HG02973 (cell line): ENCODE data around the gene SGIP1.

Experiments
- ATAC-seq: cut with Tn5 transposase; IDR thresholded peaks from one replicate; pipeline ENCODE4 v1.9.1; 2021; ENCODE audit warnings: moderate library complexity; ENCODE audit not compliant: unreplicated experiment

SGIP1 gene

GRCh38 chr1:66520655-66521054 is 13.3 kb upstream of the SGIP1 start:
- ATAC-seq, result no peak

DNA sequence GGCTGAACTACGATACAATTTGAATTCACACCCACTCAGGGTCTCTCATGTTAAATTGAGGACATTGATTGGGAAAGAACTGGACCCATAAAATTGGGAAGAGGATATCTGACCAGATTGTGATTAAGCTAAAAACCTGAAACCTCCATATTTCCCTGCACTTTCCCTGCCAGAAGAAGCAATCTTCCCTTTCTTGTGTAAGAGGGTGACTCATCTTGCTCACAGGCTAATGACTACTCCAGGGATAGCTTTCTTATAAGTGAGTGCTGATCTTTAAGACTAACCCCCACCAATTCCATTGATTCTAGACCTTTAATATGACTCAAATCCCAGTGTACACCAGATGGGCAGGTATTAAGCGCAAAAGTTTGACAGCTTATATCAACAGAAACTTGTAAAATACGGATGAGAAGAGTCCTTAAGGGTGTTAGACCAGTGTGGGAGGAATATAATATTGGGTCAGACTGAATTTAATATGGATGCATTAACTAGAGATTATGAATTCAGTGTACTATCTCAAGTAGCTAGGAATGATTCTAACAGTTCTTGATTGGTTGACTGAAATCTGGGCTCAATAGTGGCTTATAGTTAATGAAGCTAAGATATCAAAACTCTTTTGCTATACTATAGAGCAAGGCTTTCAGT is 12.1 kb upstream of the SGIP1 start:
- ATAC-seq, result no peak

GRCh38 chr1:66523562-66523961 is 10.4 kb upstream of the SGIP1 start:
- no peak for ATAC-seq

DNA sequence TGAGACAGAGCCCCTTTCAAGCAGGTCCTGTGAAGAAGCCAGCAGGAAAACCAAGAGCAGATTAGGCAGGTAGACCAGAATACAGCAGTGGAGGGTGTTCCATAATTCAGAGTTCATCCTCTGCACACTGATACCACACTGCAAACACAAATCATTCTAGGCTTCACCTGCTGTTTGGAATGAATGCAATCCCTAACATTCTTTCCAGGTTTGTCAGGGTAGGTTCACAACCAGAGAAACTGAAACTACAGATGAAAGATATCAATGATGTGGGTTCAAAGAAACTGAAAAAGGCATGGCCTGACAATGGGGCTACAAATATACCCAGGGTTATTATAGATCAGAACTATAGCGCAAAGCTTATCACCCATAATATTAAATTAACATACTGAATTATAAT is 8.9 kb upstream of the SGIP1 start:
- no peak for ATAC-seq

DNA sequence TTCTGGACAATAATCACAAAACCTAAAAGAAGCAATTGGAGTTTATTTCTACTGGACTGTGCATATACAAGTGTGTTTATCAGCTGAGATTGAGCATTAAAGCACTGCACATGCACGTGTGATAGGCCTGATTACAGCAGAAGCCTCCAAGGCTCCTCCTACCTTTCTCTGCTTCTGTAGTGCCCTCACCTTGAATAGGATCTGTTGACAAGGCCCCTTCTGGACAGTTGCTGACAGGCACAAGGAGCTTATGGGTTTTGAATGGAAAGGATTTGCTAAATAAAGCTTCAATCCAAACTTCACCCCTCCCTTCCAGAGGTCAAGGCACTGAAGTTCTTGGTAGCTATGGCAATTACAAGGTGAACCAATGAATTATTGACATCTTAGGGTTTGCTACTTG is 7.9 kb upstream of the SGIP1 start:
- no peak for ATAC-seq

DNA sequence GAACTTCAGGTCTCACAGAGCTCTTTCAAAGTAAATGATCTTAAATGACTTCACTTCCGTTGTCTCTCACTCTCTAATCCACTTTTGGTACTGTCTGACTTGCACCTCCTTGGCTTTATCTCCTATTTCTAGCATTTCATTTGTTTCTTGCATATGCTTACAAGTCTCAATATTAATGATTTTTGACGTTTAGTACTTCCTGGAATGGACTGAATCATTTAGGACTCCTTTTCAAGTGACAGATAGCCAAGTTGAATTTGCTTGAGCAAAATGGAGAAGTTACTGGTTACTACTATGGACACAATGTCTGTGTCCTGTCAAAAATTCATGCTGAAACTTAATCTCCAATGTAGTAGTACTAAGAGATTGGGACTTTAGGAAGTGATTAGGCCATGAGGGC is 7.0 kb upstream of the SGIP1 start:
- no peak for ATAC-seq

- no peak for ATAC-seq
Measured at GRCh38 chr1:66527686-66528085, 6.3 kb upstream of the SGIP1 start.

DNA sequence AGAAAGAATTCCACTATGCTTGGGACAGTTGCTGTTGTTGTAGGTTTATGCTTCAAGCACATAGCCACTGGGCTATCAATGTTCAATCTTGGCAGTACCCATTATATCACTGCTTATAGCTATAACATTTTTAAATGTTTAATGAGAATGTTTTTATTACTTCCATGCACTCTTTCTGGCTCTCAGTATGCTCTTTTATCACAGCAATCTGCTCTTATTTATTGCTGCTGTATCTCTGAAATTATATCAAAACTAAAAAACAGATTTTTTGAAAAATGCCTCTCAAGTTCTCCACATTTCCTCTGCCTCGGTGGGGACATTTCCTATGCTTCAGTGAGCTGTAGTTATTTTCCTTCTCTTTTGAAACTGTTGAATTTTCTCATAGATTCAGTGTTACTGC is 5.4 kb upstream of the SGIP1 start:
- no peak for ATAC-seq

DNA sequence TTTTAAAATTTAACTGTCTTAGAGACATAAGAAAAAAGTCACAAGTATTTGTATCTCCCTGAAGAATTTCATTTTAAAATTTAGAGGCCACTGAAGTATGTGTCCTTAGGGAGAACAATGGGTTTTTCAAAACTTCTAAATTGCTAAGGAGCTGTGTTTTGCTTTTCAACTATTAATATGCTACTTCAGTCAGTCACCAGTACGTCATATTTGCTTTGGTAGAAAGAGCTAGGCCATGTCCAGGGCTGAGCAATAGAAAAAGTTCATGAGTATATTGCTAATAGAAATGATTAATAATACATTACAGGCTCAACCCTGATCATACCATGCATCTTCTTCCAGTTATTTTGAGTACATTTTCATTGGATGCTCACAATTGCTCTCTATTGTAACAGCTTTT is 1.7 kb upstream of the SGIP1 start:
- no peak for ATAC-seq

DNA sequence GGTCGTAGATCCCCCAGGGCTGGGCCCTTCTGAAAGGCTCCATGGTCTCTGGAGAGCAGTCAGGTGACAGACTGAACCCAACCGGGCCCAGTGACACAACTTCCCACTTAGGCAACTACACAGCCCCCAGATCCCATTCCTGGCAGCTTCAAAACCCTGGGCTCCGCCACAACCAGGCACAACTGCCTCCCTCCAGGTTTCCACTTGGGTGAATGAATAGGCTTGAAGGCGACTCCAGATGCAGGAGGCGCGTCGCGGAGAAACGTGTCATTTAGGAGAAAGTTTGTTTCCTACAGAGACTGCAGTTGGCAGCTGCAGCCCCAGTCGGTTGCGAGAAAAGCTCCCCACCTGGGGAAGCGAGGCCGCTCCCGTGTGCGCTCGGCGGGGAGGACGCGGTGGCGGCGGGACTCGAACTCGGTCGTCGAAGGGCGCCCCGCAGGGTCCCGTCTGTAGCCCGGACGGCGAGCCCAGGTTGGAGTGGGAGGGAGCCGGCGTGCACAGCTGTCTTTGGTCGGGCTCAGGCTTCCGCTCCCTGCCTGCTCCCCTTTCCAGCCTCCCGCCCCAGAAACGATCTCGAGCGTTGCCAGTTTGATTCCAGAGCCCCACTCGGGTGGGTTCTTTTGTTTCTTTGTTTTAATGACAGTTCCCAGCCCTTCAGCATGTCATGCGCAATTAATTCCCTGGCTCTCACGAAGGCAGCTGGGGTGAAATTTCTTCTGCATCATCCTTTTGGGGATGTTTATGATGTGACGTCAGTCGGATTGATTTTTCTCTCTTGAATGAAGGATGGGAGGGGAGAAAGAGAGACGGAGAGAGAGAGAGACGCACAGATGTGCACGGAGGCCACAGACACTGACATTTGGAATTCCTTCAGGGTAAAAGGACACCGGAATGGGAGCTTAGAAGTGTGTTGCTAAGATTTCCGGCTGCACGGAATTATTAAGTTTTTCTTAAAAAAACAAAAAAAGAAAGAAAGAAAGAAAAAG is 862 bp upstream of the SGIP1 start:
- no peak for ATAC-seq

DNA sequence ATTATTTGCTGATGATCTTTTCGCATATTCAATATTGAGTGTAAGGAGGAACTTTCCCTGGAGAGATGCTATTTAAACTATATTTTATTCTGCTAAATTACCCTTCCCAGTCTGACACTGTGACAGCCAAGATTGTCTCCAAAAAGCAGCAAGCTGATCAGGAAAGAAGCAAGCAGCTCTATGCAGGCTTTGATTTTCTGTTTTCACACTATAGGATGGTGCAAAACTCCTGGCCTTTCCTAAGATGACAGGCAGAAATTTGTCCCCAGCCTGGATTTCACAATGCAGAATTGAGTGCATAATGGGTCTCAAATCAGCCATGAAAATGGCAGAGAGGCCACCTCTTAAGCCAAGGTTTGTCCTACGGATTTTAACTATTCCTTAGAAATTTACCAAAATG is 1.1 kb downstream of the SGIP1 start:
- ATAC-seq, result no peak

DNA sequence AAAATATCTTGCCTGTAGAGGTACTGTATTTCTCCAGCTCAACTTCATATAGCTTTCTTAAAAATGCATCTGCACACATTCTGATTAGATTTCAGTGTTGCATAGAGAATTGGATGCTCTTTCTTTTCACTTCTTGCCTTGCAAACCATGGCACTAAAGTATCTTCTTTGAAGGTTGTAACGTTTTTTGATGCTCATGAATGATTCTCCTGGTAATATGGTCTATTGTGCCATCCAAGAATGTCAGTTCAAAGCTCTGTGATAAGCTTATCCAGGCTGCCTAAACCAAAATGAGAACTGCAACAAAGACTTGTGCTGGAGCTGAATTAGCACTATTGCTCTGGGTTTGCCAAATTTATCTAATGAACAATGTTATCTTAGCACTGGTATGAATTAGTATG is 1.9 kb downstream of the SGIP1 start:
- ATAC-seq, result no peak

- no peak for ATAC-seq
Measured at GRCh38 chr1:66537718-66538117, 3.8 kb downstream of the SGIP1 start.

DNA sequence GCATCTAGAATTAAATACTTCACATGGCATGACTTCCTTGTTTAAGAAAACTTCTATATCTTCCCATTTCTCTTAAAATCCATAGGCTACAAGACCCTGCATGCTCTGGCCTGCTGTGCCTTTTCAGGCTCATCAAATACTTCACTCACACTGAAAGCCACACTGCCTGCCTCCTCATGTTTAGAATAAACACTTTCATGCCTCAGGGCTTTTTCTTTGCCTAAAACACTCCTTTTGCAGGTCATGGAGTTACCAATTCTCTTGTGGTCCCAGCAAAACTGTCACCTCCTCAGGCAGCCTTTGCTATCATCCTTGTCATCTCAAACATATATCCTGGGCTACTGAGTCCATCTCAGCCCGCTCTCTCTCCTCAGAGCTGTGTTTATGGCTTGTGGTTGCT is 5.5 kb downstream of the SGIP1 start:
- ATAC-seq, result no peak

GRCh38 chr1:66540434-66541032 is 6.6 kb downstream of the SGIP1 start:
- no peak for ATAC-seq

DNA sequence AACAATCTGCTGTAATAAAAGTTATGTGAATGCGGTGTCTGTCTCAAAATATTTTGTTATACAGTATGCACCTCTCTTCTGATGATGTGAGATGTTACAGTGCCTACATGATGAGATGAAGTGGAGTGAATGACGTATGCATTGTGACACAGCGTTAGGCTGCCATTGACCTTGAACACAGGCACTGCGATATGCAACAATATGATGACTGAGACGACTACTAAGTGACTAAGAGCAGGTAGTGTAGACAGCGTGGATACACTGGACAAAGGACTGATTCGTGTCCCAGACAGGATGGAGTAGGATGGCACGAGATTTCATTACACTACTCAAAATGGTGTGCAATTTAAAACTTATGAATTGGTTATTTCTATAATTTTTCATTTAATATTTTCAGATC is 8.4 kb downstream of the SGIP1 start:
- no peak for ATAC-seq

- no peak for ATAC-seq
Measured at GRCh38 chr1:66542811-66543767, 9.1 kb downstream of the SGIP1 start.

- ATAC-seq, result no peak
Measured at GRCh38 chr1:66546047-66546810, 12.3 kb downstream of the SGIP1 start.

- no peak for ATAC-seq
Measured at GRCh38 chr1:66549017-66549416, 15.1 kb downstream of the SGIP1 start.

GRCh38 chr1:66550243-66550642 is 16.3 kb downstream of the SGIP1 start:
- no peak for ATAC-seq
